ENCODE results near the gene FHIT. TPM values are rescaled to one million over a fixed set of nuclear protein-coding genes. Genes with fewer than 3 reads are reported as not detected.

Gene FHIT
- polyA plus RNA-seq, 3 donors: 3.1 to 3.9 (median 3.3) TPM

GRCh38 chr3:60125686-60126085 is 1125.6 kb downstream of the FHIT start:
- 79 to 95% (median 91%) methylated on average over 3 of the region's 3 CpGs for WGBS, 3 donors
- no peak overlapping the region for H3K27ac ChIP-seq (ENCODE audit: low read depth, low read length)

- H3K27ac ChIP-seq (ENCODE audit: low read depth, low read length): no peak overlapping the region
- WGBS, 3 donors: 89 to 95% (median 91%) methylated on average over 3 of the region's 3 CpGs
Measured at GRCh38 chr3:60120245-60120644, 1131.0 kb downstream of the FHIT start.

- H3K27ac ChIP-seq (ENCODE audit: low read depth, low read length): no peak overlapping the region
- WGBS, 3 donors: 90 to 98% (median 93%) methylated on average over 1 of the region's 1 CpG
Measured at GRCh38 chr3:60114191-60114590, 1137.1 kb downstream of the FHIT start.

GRCh38 chr3:60107275-60107674 is 1144.0 kb downstream of the FHIT start:
- WGBS, 3 donors: 87 to 98% (median 94%) methylated on average over 2 of the region's 2 CpGs
- no peak overlapping the region for H3K27ac ChIP-seq (ENCODE audit: low read depth, low read length)

- WGBS, 3 donors: 86 to 96% (median 93%) methylated on average over 4 of the region's 4 CpGs
- H3K27ac ChIP-seq (ENCODE audit: low read depth, low read length): no peak overlapping the region
Measured at GRCh38 chr3:60102154-60102553, 1149.1 kb downstream of the FHIT start.

GRCh38 chr3:60101621-60102020 is 1149.6 kb downstream of the FHIT start:
- 53 to 74% (median 70%) methylated on average over 4 of the region's 4 CpGs for WGBS, 3 donors
- H3K27ac ChIP-seq (ENCODE audit: low read depth, low read length): no peak overlapping the region

GRCh38 chr3:60096403-60096802 is 1154.8 kb downstream of the FHIT start:
- 86 to 92% (median 89%) methylated on average over 5 of the region's 5 CpGs for WGBS, 3 donors
- H3K27ac ChIP-seq (ENCODE audit: low read depth, low read length): no peak overlapping the region

- no peak overlapping the region for H3K27ac ChIP-seq (ENCODE audit: low read depth, low read length)
- 93 to 95% (median 95%) methylated on average over 6 of the region's 6 CpGs for WGBS, 3 donors
Measured at GRCh38 chr3:60095930-60096329, 1155.3 kb downstream of the FHIT start.

GRCh38 chr3:60095516-60095915 is 1155.7 kb downstream of the FHIT start:
- no peak overlapping the region for H3K27ac ChIP-seq (ENCODE audit: low read depth, low read length)
- 48 to 71% (median 59%) methylated on average over 4 of the region's 4 CpGs for WGBS, 3 donors

GRCh38 chr3:60094392-60094947 is 1156.8 kb downstream of the FHIT start:
- 74 to 79% (median 79%) methylated on average over 3 of the region's 3 CpGs for WGBS, 3 donors
- no peak overlapping the region for H3K27ac ChIP-seq (ENCODE audit: low read depth, low read length)

GRCh38 chr3:60090548-60090947 is 1160.7 kb downstream of the FHIT start:
- H3K27ac ChIP-seq (ENCODE audit: low read depth, low read length): no peak overlapping the region
- 83 to 87% (median 85%) methylated on average over 3 of the region's 3 CpGs for WGBS, 3 donors

GRCh38 chr3:60086811-60087210 is 1164.4 kb downstream of the FHIT start:
- 71 to 89% (median 71%) methylated on average over 2 of the region's 2 CpGs for WGBS, 3 donors
- H3K27ac ChIP-seq (ENCODE audit: low read depth, low read length): no peak overlapping the region

- H3K27ac ChIP-seq (ENCODE audit: low read depth, low read length): no peak overlapping the region
Measured at GRCh38 chr3:60085649-60086048, 1165.6 kb downstream of the FHIT start.

- WGBS, 3 donors: 43 to 57% (median 46%) methylated on average over 5 of the region's 5 CpGs
- H3K27ac ChIP-seq (ENCODE audit: low read depth, low read length): no peak overlapping the region
Measured at GRCh38 chr3:60081381-60082095, 1169.7 kb downstream of the FHIT start.

- no peak overlapping the region for H3K27ac ChIP-seq (ENCODE audit: low read depth, low read length)
- 75 to 93% (median 82%) methylated on average over 1 of the region's 1 CpG for WGBS, 3 donors
Measured at GRCh38 chr3:60080648-60081047, 1170.6 kb downstream of the FHIT start.

GRCh38 chr3:60079076-60079475 is 1172.2 kb downstream of the FHIT start:
- H3K27ac ChIP-seq (ENCODE audit: low read depth, low read length): no peak overlapping the region
- WGBS, 3 donors: 58 to 64% (median 61%) methylated on average over 5 of the region's 5 CpGs

- H3K27ac ChIP-seq (ENCODE audit: low read depth, low read length): no peak overlapping the region
- WGBS, 3 donors: 2 to 40% (median 3%) methylated on average over 1 of the region's 1 CpG
Measured at GRCh38 chr3:60076331-60076730, 1174.9 kb downstream of the FHIT start.

GRCh38 chr3:60073942-60074341 is 1177.3 kb downstream of the FHIT start:
- no peak overlapping the region for H3K27ac ChIP-seq (ENCODE audit: low read depth, low read length)

GRCh38 chr3:60073228-60073627 is 1178.0 kb downstream of the FHIT start:
- 76 to 81% (median 80%) methylated on average over 4 of the region's 4 CpGs for WGBS, 3 donors
- H3K27ac ChIP-seq (ENCODE audit: low read depth, low read length): no peak overlapping the region

- WGBS, 3 donors: 78 to 92% (median 90%) methylated on average over 3 of the region's 3 CpGs
- H3K27ac ChIP-seq (ENCODE audit: low read depth, low read length): no peak overlapping the region
Measured at GRCh38 chr3:60070366-60070765, 1180.9 kb downstream of the FHIT start.
